Astrocyte (in vitro differentiated cells and primary cell): Measurements from ENCODE around the gene PPP1R16B. TPM values are rescaled to one million over a fixed set of nuclear protein-coding genes. Genes with fewer than 3 reads are reported as not detected.
"Not testable (repeated sequence)": the region's sequence is repeated elsewhere in the genome, so short reads cannot be mapped to it uniquely, and the experiment has no call there.

ENCODE experiments used
- DNase-seq: peaks from one replicate; pipeline ENCODE4 v3.0.0-alpha.2; 2010; ENCODE audit warnings: low read depth
- FAIRE-seq: peaks from 2 replicates; lab custom pipeline; 2011; peaks lifted over from hg19 to GRCh38; lab: Jason Lieb, UNC
- H2AFZ ChIP-seq: 2 replicates; pipeline ENCODE4 v1.6.0; 2012; ENCODE audit warnings: low read depth, low read length, inconsistent platforms
- H3K27ac ChIP-seq: 2 replicates; pipeline ENCODE4 v1.5.1; 2011; ENCODE audit warnings: low read depth, low read length, inconsistent platforms
- H3K27me3 ChIP-seq: 2 replicates; pipeline ENCODE4 v1.6.0; 2011; ENCODE audit warnings: low read length, inconsistent platforms; ENCODE audit not compliant: insufficient read depth
- H3K36me3 ChIP-seq: 2 replicates; pipeline ENCODE4 v1.5.1; 2011; ENCODE audit warnings: low read length, inconsistent platforms; ENCODE audit not compliant: insufficient read depth
- H3K4me1 ChIP-seq: 2 replicates; pipeline ENCODE4 v1.5.1; 2011; ENCODE audit warnings: low read length, inconsistent platforms; ENCODE audit not compliant: insufficient read depth
- H3K4me2 ChIP-seq: 2 replicates; pipeline ENCODE4 v1.6.0; 2012; ENCODE audit warnings: low read length, inconsistent platforms
- H3K4me3 ChIP-seq: 2 replicates; pipeline ENCODE4 v1.5.1; 2011; ENCODE audit warnings: low read depth, mild to moderate bottlenecking, low read length, inconsistent platforms; ENCODE audit not compliant: insufficient read depth
- H3K79me2 ChIP-seq: 2 replicates; pipeline ENCODE4 v1.6.0; 2012; ENCODE audit warnings: mild to moderate bottlenecking, low read length, inconsistent platforms; ENCODE audit not compliant: insufficient read depth
- H3K9ac ChIP-seq: 2 replicates; pipeline ENCODE4 v1.6.0; 2012; ENCODE audit warnings: mild to moderate bottlenecking, low read length, inconsistent platforms
- H3K9me3 ChIP-seq: 2 replicates; pipeline ENCODE4 v1.5.1; 2012; ENCODE audit warnings: low read depth, mild to moderate bottlenecking, low read length, inconsistent platforms; ENCODE audit not compliant: insufficient read depth
- H4K20me1 ChIP-seq: 2 replicates; pipeline ENCODE4 v1.6.0; 2012; ENCODE audit warnings: low read length, inconsistent platforms; ENCODE audit not compliant: insufficient read depth
- H3K27ac Mint-ChIP-seq: one replicate; pipeline ENCODE4 v1.8.0; 2021; ENCODE audit warnings: mild to moderate bottlenecking, mixed read lengths; ENCODE audit not compliant: unreplicated experiment
- H3K27me3 Mint-ChIP-seq: one replicate; pipeline ENCODE4 v1.8.0; 2021; ENCODE audit warnings: low read depth, mixed read lengths; ENCODE audit not compliant: unreplicated experiment
- H3K36me3 Mint-ChIP-seq: one replicate; pipeline ENCODE4 v1.8.0; 2021; ENCODE audit warnings: low read depth, mixed read lengths; ENCODE audit not compliant: unreplicated experiment
- H3K4me1 Mint-ChIP-seq: one replicate; pipeline ENCODE4 v1.8.0; 2021; ENCODE audit warnings: low read depth, mixed read lengths; ENCODE audit not compliant: unreplicated experiment
- H3K4me3 Mint-ChIP-seq: one replicate; pipeline ENCODE4 v1.8.0; 2021; ENCODE audit warnings: mild to moderate bottlenecking, moderate library complexity, mixed read lengths; ENCODE audit not compliant: unreplicated experiment
- H3K9me3 Mint-ChIP-seq: one replicate; pipeline ENCODE4 v1.8.0; 2021; ENCODE audit warnings: mild to moderate bottlenecking, mixed read lengths; ENCODE audit not compliant: unreplicated experiment
- EZH2 ChIP-seq: IDR thresholded peaks from 2 replicates; pipeline ENCODE4 v1.6.1; 2012; ENCODE audit warnings: mild to moderate bottlenecking, low read length, inconsistent platforms; ENCODE audit not compliant: insufficient read depth
- total RNA-seq: library from RNA; stranded (reverse); gene quantifications from 2 replicates; pipeline ENCODE4 v1.2.1, GENCODE V29; 2021
- TF ChIP-seq, protein P1 (sequence below): IDR thresholded peaks from 2 replicates; pipeline ENCODE4 v1.5.1; 2011; ENCODE audit warnings: low read depth, mild to moderate bottlenecking, inconsistent platforms, low read length, moderate library complexity; ENCODE audit not compliant: insufficient read depth

The PPP1R16B gene
- total RNA-seq, 1 donor from 2014 or later = 0.68 TPM

DNA sequence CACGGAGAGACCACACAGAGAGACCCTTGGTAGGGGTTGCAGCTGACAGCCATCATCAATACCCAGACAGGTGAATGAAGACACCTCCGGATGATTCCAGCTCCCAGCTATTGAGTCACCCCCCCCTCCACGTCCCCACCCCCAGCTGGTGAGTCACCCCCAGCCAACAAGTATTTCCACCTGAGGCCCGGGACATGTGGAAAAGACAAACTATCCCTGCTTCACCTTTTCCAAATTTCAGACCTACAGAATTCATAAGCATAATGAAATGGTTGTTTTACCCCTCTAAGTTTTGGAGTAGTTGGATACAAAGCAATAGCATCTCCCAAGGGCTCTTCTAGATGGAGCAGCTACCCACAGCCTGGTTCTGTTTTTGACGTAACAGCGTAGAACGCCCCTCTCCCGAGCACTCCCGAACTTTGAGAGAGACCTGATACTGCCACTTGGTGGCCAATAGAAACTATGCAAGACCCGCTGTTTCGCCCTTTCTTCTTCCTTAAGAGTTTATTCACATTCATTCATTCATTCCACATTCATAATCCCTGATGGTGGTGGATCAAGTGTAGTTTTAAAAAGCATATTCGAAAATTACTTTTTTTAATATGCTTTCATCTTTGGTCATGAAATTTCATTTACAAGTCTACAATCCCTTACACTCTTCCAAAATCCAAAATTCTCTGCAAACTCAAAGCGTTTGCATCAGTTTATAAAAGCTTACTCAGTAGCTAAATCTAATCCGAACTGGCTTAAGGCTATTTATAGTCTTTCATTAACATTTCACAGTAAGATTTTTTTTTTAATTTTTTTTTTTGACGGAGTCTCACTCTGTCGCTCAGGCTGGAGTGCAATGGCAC is 15.1 kb upstream of the PPP1R16B start:
- no peaks in the 10 kb centered on the region for H3K79me2 ChIP-seq
- peaks cover 3% of the 10 kb centered on the region for H3K27me3 Mint-ChIP-seq
- FAIRE-seq = no peak
- H3K27ac ChIP-seq = no peak overlapping the region
- H3K27ac Mint-ChIP-seq = peak overlapping the region; percentile 69
- H3K4me1 ChIP-seq = no peaks in the 10 kb centered on the region
- H3K9ac ChIP-seq = no peak overlapping the region
- peaks cover 1% of the 10 kb centered on the region for H3K27me3 ChIP-seq
- no peak overlapping the region for H3K4me3 Mint-ChIP-seq
- no peaks in the 10 kb centered on the region for H3K36me3 Mint-ChIP-seq
- no peak overlapping the region for H2AFZ ChIP-seq
- H3K4me3 ChIP-seq = no peak overlapping the region
- peaks cover 2% of the 10 kb centered on the region for H3K4me1 Mint-ChIP-seq
- H4K20me1 ChIP-seq = no peaks in the 10 kb centered on the region
- no peak overlapping the region for H3K4me2 ChIP-seq
- H3K9me3 ChIP-seq = no peaks in the 10 kb centered on the region
- no peaks in the 10 kb centered on the region for H3K36me3 ChIP-seq
- peak; percentile 15 for DNase-seq
- no peak for TF ChIP-seq EZH2
- TF ChIP-seq, protein P1, sequence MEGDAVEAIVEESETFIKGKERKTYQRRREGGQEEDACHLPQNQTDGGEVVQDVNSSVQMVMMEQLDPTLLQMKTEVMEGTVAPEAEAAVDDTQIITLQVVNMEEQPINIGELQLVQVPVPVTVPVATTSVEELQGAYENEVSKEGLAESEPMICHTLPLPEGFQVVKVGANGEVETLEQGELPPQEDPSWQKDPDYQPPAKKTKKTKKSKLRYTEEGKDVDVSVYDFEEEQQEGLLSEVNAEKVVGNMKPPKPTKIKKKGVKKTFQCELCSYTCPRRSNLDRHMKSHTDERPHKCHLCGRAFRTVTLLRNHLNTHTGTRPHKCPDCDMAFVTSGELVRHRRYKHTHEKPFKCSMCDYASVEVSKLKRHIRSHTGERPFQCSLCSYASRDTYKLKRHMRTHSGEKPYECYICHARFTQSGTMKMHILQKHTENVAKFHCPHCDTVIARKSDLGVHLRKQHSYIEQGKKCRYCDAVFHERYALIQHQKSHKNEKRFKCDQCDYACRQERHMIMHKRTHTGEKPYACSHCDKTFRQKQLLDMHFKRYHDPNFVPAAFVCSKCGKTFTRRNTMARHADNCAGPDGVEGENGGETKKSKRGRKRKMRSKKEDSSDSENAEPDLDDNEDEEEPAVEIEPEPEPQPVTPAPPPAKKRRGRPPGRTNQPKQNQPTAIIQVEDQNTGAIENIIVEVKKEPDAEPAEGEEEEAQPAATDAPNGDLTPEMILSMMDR = peak; percentile 38
- H3K9me3 Mint-ChIP-seq = no peaks in the 10 kb centered on the region

DNA sequence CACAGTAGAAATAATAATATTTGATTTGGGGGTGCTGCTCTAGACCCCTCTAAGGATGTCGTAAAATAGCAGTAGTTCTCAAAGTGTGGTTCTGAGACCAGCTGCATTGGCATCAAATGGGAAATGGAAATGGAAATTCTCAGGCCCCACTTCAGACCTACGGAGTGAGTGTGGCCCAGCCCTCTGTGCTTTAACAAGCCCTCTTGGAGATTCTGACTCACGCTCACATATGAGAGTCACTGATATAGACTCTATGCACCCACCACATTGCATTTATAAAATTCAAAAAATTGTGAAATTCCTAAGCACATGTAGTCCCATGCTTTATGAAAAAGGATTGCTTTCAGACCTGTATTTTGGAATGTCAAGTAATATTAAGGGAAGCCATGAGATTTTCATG is 14.2 kb upstream of the PPP1R16B start:
- Mint-ChIP-seq H3K4me3 (no peak overlapping the region), H3K9me3 (no peaks in the 10 kb centered on the region), H3K27me3 (peaks cover 6% of the 10 kb centered on the region), H3K36me3 (no peaks in the 10 kb centered on the region), H3K4me1 (peaks cover 2% of the 10 kb centered on the region), H3K27ac (no peak overlapping the region)
- no peaks in the 10 kb centered on the region for H3K79me2 ChIP-seq
- H3K9me3 ChIP-seq = no peaks in the 10 kb centered on the region
- no peak overlapping the region for H3K4me2 ChIP-seq
- no peak overlapping the region for H3K27ac ChIP-seq
- peaks cover 3% of the 10 kb centered on the region for H3K27me3 ChIP-seq
- no peaks in the 10 kb centered on the region for H3K4me1 ChIP-seq
- H2AFZ ChIP-seq = no peak overlapping the region
- FAIRE-seq (no peak), DNase-seq (no peak)
- no peak overlapping the region for H3K4me3 ChIP-seq
- H4K20me1 ChIP-seq = no peaks in the 10 kb centered on the region
- TF ChIP-seq, protein P1 = no peak
- no peak for TF ChIP-seq EZH2
- no peak overlapping the region for H3K9ac ChIP-seq
- no peaks in the 10 kb centered on the region for H3K36me3 ChIP-seq

DNA sequence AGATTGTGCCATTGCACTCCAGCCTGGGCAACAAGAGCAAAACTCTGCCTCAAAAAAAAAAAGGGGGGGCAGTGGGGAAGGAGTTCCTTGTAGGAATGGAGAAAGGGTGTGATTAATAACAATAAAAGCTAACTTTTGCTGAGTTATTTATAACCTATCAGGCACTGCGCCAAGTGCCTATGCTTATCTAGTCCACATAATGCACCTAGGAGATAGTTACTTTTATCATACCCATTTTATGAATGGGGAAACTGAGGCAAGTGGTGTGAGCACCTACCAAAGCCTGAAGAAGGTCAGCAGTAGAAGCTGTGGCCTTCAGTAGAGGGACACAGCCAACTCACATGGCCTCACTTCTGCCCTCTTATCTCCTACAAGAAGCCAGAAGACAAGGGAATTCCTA is 13.6 kb upstream of the PPP1R16B start:
- H3K27ac Mint-ChIP-seq = no peak overlapping the region
- FAIRE-seq = no peak
- DNase-seq = no peak
- H3K4me3 ChIP-seq = no peak overlapping the region
- peaks cover 2% of the 10 kb centered on the region for H3K4me1 Mint-ChIP-seq
- H3K36me3 Mint-ChIP-seq = no peaks in the 10 kb centered on the region
- no peak overlapping the region for H2AFZ ChIP-seq
- H3K27me3 ChIP-seq = peaks cover 5% of the 10 kb centered on the region
- no peaks in the 10 kb centered on the region for H3K4me1 ChIP-seq
- no peak overlapping the region for H3K4me2 ChIP-seq
- no peaks in the 10 kb centered on the region for H3K79me2 ChIP-seq
- H3K9me3 ChIP-seq = no peaks in the 10 kb centered on the region
- peaks cover 6% of the 10 kb centered on the region for H3K27me3 Mint-ChIP-seq
- TF ChIP-seq, protein P1 = no peak
- no peak for TF ChIP-seq EZH2
- no peaks in the 10 kb centered on the region for H4K20me1 ChIP-seq
- H3K9me3 Mint-ChIP-seq = no peaks in the 10 kb centered on the region
- no peak overlapping the region for H3K27ac ChIP-seq
- H3K36me3 ChIP-seq = no peaks in the 10 kb centered on the region
- no peak overlapping the region for H3K4me3 Mint-ChIP-seq
- no peak overlapping the region for H3K9ac ChIP-seq

DNA sequence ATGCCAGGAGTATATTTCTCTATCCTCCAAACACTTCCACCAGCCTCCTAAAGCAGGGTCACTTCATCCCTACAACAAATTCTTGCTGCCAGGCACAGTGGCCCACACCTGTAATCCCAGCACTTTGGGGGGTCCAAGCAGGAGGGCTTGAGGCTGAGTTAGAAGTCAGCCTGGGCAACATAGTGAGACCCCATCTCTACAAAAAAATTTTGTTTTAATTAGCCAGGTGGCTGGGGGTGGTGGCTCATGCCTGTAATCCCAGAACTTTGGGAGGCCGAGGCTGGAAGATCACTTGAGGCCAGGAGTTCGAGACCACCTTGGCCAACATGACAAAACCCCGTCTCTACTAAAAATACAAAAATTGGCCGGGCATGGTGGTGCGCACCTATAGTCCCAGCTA is 11.4 kb upstream of the PPP1R16B start:
- not testable (repeated sequence) for H3K27ac Mint-ChIP-seq, H3K4me3 Mint-ChIP-seq, H3K27me3 ChIP-seq, DNase-seq, H3K9me3 ChIP-seq, H3K27ac ChIP-seq, H3K9me3 Mint-ChIP-seq, H3K36me3 ChIP-seq, H2AFZ ChIP-seq, H3K27me3 Mint-ChIP-seq, H3K4me3 ChIP-seq, H3K36me3 Mint-ChIP-seq, H3K4me1 ChIP-seq, H3K9ac ChIP-seq, H3K79me2 ChIP-seq, H3K4me1 Mint-ChIP-seq, H3K4me2 ChIP-seq, H4K20me1 ChIP-seq, FAIRE-seq
